Activated T-helper 1 cell treated with anti-CD3 and anti-CD28 coated beads, Interleukin-12 subunit alpha, Interleukin-12 subunit beta, Interleukin-2, Interleukin-4 antibody, amounts not matched to agents 30 ng/mL and 10 ng/mL and 1 ng/mL, durations not matched to agents 14 hours and 24 hours and 36 hours (primary cell): ENCODE data around the gene MAML2. TPM values are rescaled to one million over a fixed set of nuclear protein-coding genes. Genes with fewer than 3 reads are reported as not detected.

Experiments
- DNase-seq: peaks from one replicate; pipeline ENCODE4 v3.0.0; 2021; ENCODE audit warnings: low spot score
- H3K27ac Mint-ChIP-seq: one replicate; pipeline ENCODE4 v1.8.0; 2021; ENCODE audit warnings: mild to moderate bottlenecking, mixed read lengths
- H3K27me3 Mint-ChIP-seq: one replicate; pipeline ENCODE4 v1.8.0; 2022; ENCODE audit warnings: mild to moderate bottlenecking, moderate library complexity, mixed read lengths; ENCODE audit not compliant: insufficient read depth
- H3K36me3 Mint-ChIP-seq: one replicate; pipeline ENCODE4 v1.8.0; 2021; ENCODE audit warnings: low read depth, mixed read lengths
- H3K4me1 Mint-ChIP-seq: one replicate; pipeline ENCODE4 v1.8.0; 2021; ENCODE audit warnings: low read depth, mixed read lengths
- H3K4me3 Mint-ChIP-seq: one replicate; pipeline ENCODE4 v1.8.0; 2021; ENCODE audit warnings: mild to moderate bottlenecking, moderate library complexity, mixed read lengths
- H3K9me3 Mint-ChIP-seq: one replicate; pipeline ENCODE4 v1.8.0; 2021; ENCODE audit warnings: mixed read lengths
- intact Hi-C: fragments of 100-400 bp; cut with micrococcal nuclease; formaldehyde crosslinking; loops from one replicate; pipeline ENCODE4 v1.15.1; 2024
- total RNA-seq: library from RNA; stranded (reverse); gene quantifications from 2 replicates; pipeline ENCODE4 v1.2.3, GENCODE V29; 2022

Gene MAML2
- total RNA-seq, 1 donor from 2014 or later: 10.0 TPM

DNA sequence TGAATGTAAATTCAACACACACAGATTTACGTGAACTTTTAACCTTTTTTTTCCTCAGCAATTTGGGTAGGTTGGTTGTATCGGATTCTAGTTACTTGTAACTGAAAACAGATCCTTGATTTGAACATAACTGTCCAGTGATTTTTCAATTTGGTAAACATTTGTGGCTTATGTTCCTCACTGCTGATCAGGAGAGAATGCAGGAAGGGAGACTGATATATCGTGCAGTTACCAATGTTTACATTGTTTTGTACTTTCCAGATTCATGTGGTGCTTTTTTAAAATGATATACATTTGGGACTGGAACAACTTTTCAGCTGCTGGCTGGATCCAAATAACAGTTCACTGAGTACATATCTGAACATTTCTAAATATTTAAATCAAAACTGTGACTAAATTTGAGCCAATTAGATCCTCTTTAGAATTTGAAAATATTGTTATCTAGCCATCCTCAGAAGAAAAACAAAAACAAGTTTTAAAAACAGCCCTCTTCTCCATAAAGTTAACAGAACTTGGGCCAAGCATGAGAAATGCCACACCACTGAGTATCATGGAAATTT lies 334.8 kb downstream of the MAML2 start:
- peaks cover 17% of the 10 kb centered on the region for H3K4me1 Mint-ChIP-seq
- intact Hi-C loops: no loop called here
- no peaks in the 10 kb centered on the region for H3K36me3 Mint-ChIP-seq
- no peak for DNase-seq
- no peak overlapping the region for H3K4me3 Mint-ChIP-seq
- no peak overlapping the region for H3K27ac Mint-ChIP-seq
- no peaks in the 10 kb centered on the region for H3K9me3 Mint-ChIP-seq
- H3K27me3 Mint-ChIP-seq: no peaks in the 10 kb centered on the region

DNA sequence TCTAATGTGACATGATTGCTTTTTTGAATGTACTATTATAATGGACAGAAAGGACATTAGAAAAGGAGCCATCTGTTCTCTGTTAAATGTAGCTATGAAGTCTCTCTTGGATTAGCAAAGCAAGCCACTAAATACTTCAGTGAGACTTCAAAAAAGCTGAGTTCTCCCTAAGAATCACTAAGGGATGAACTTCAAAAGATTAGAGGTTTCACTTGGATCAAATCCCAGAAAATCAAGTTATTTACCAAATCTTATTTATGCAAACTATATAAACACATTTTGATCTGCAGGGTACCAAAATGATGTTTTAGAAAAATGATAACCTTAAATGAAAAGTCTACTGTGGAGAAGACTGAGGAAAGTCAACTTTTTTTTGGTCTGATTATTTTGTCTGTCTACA lies 337.0 kb downstream of the MAML2 start:
- DNase-seq: no peak
- peaks cover 10% of the 10 kb centered on the region for H3K9me3 Mint-ChIP-seq
- no peak overlapping the region for H3K27ac Mint-ChIP-seq
- H3K4me3 Mint-ChIP-seq: no peak overlapping the region
- no peaks in the 10 kb centered on the region for H3K27me3 Mint-ChIP-seq
- intact Hi-C loops: no loop called here
- peaks cover 6% of the 10 kb centered on the region for H3K36me3 Mint-ChIP-seq
- H3K4me1 Mint-ChIP-seq: no peaks in the 10 kb centered on the region

GRCh38 chr11:96004862-96005261 lies 338.1 kb downstream of the MAML2 start:
- Mint-ChIP-seq H3K27ac (no peak overlapping the region), H3K4me3 (no peak overlapping the region), H3K9me3 (peaks cover 10% of the 10 kb centered on the region), H3K27me3 (no peaks in the 10 kb centered on the region), H3K36me3 (peaks cover 6% of the 10 kb centered on the region), H3K4me1 (peaks cover 7% of the 10 kb centered on the region)
- intact Hi-C loops: no loop called here
- no peak for DNase-seq

- H3K27ac Mint-ChIP-seq: no peak overlapping the region
- peaks cover 10% of the 10 kb centered on the region for H3K4me1 Mint-ChIP-seq
- intact Hi-C loops: no loop called here
- H3K4me3 Mint-ChIP-seq: no peak overlapping the region
- no peaks in the 10 kb centered on the region for H3K27me3 Mint-ChIP-seq
- DNase-seq: no peak
- peaks cover 10% of the 10 kb centered on the region for H3K9me3 Mint-ChIP-seq
- peaks cover 6% of the 10 kb centered on the region for H3K36me3 Mint-ChIP-seq
Measured at GRCh38 chr11:96002754-96003290, 340.2 kb downstream of the MAML2 start.

- H3K4me1 Mint-ChIP-seq: peaks cover 10% of the 10 kb centered on the region
- no peak overlapping the region for H3K4me3 Mint-ChIP-seq
- no peak for DNase-seq
- no peaks in the 10 kb centered on the region for H3K27me3 Mint-ChIP-seq
- peaks cover 6% of the 10 kb centered on the region for H3K36me3 Mint-ChIP-seq
- H3K9me3 Mint-ChIP-seq: peaks cover 10% of the 10 kb centered on the region
- H3K27ac Mint-ChIP-seq: no peak overlapping the region
- intact Hi-C loops: no loop called here
Measured at GRCh38 chr11:96002339-96002738, 340.7 kb downstream of the MAML2 start.

- Mint-ChIP-seq H3K4me1 (peaks cover 10% of the 10 kb centered on the region), H3K36me3 (peaks cover 6% of the 10 kb centered on the region), H3K27ac (no peak overlapping the region), H3K27me3 (no peaks in the 10 kb centered on the region), H3K9me3 (peaks cover 10% of the 10 kb centered on the region), H3K4me3 (no peak overlapping the region)
- no peak for DNase-seq
- intact Hi-C loops: no loop called here
Measured at GRCh38 chr11:96001037-96001436, 342.0 kb downstream of the MAML2 start.

- Mint-ChIP-seq H3K27me3 (no peaks in the 10 kb centered on the region), H3K27ac (no peak overlapping the region), H3K36me3 (peaks cover 6% of the 10 kb centered on the region), H3K4me3 (no peak overlapping the region), H3K4me1 (peaks cover 14% of the 10 kb centered on the region), H3K9me3 (peaks cover 10% of the 10 kb centered on the region)
- no peak for DNase-seq
- intact Hi-C loops: no loop called here
Measured at GRCh38 chr11:95999711-96000406, 343.1 kb downstream of the MAML2 start.

DNA sequence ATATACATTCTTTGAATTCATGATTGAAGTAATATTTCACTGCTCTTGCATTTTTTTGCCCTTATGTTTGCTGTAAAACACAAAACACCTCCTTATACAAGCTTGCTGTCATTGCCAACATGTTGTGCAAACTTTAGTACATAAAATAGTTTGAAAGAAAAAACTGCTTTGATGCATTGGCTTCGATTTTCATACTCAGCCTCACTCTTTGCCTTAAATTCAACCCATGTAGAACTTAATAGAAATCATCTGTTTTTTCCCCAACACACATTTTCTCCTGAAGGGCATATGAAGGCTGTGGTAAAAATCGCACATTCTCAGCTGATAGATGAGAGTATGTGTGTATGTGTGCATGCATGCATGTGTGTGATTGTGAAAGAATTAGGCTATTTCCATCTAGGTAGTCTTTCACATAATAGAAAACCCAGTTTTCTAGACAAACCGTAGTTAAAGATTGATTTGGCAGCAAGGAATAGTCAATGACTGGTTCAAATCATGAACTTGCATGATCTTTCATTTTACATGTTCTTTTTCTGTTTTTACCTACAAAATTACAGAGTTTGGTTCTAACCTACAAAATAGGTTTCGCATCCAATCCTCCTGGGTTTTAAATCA lies 346.3 kb downstream of the MAML2 start:
- Mint-ChIP-seq H3K4me1 (peaks cover 14% of the 10 kb centered on the region), H3K27me3 (no peaks in the 10 kb centered on the region), H3K4me3 (no peak overlapping the region), H3K9me3 (no peaks in the 10 kb centered on the region), H3K36me3 (no peaks in the 10 kb centered on the region), H3K27ac (no peak overlapping the region)
- intact Hi-C loops: no loop called here
- no peak for DNase-seq

DNA sequence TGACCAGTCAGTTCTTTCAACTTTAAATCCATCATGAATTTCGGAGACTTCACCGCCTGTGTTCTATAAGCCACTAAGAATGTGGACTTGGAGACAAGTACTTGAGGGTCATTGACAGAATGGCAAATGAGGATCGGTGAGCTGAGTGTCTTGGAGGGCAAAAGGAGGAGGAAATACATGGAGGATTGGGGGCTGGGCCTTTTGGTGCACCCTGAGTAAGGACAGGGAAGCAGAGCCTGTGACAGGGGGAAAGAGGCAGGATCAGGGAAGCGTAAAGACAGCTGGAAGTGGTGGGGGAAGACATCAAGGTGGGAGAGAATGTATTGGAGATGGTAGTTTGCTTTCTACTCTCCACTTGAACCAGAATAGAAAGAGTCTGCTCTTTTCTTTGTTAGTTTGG lies 348.7 kb downstream of the MAML2 start:
- Mint-ChIP-seq H3K4me3 (no peak overlapping the region), H3K4me1 (peaks cover 14% of the 10 kb centered on the region), H3K27ac (no peak overlapping the region), H3K36me3 (peaks cover 11% of the 10 kb centered on the region), H3K27me3 (no peaks in the 10 kb centered on the region), H3K9me3 (no peaks in the 10 kb centered on the region)
- DNase-seq: no peak
- intact Hi-C loops: no loop called here

GRCh38 chr11:95993438-95994298 lies 349.3 kb downstream of the MAML2 start:
- no peaks in the 10 kb centered on the region for H3K9me3 Mint-ChIP-seq
- H3K36me3 Mint-ChIP-seq: peaks cover 13% of the 10 kb centered on the region
- H3K4me1 Mint-ChIP-seq: peaks cover 14% of the 10 kb centered on the region
- intact Hi-C loops: no loop called here
- H3K27me3 Mint-ChIP-seq: no peaks in the 10 kb centered on the region
- no peak for DNase-seq
- no peak overlapping the region for H3K27ac Mint-ChIP-seq
- no peak overlapping the region for H3K4me3 Mint-ChIP-seq

GRCh38 chr11:95991545-95991944 lies 351.4 kb downstream of the MAML2 start:
- Mint-ChIP-seq H3K4me1 (peaks cover 14% of the 10 kb centered on the region), H3K27ac (no peak overlapping the region), H3K36me3 (peaks cover 15% of the 10 kb centered on the region), H3K4me3 (no peak overlapping the region), H3K9me3 (no peaks in the 10 kb centered on the region), H3K27me3 (no peaks in the 10 kb centered on the region)
- intact Hi-C loops: no loop called here
- DNase-seq: no peak

DNA sequence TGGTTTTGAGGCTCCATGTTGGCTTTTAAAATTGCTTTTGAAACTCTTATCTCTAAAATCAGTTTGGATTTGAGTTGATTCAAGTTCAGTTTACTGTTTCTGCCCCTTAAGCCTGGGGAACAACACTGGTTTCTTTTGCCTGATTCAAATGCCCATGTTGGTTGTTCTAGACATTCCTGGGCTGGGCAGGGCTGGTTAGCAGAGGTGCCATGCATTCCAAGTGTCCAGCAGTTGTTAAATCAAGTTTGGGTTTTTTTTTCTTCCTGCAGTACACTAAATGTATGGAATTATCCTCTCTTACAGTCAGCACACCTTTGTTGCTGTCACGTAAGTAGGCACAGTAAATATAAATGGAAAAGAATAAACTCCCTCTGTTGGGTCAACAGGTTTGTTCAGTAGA lies 351.9 kb downstream of the MAML2 start:
- Mint-ChIP-seq H3K27me3 (no peaks in the 10 kb centered on the region), H3K36me3 (peaks cover 15% of the 10 kb centered on the region), H3K9me3 (no peaks in the 10 kb centered on the region), H3K4me1 (peaks cover 14% of the 10 kb centered on the region), H3K4me3 (no peak overlapping the region), H3K27ac (no peak overlapping the region)
- no peak for DNase-seq
- intact Hi-C loops: no loop called here

GRCh38 chr11:95989780-95990179 lies 353.2 kb downstream of the MAML2 start:
- Mint-ChIP-seq H3K27me3 (no peaks in the 10 kb centered on the region), H3K27ac (no peak overlapping the region), H3K4me1 (peaks cover 10% of the 10 kb centered on the region)

More at GRCh38 chr11:95989780-95990179, 353.2 kb downstream of the MAML2 start:
- Mint-ChIP-seq H3K9me3 (no peaks in the 10 kb centered on the region), H3K4me3 (no peak overlapping the region), H3K36me3 (peaks cover 15% of the 10 kb centered on the region)
- intact Hi-C loops: no loop called here
- DNase-seq: no peak
